Cardiac fibroblast (primary cell): ENCODE measurements around the gene PLXDC2.
"Not testable (repeated sequence)": the region's sequence is repeated elsewhere in the genome, so short reads cannot be mapped to it uniquely, and the experiment has no call there.

Experiments used
- DNase-seq, 2 donors: peaks; one replicate each; pipeline versions ENCODE4 v3.0.0 to v3.0.0-alpha.2; 2010; ENCODE audit warnings: low read depth in 2 of 2
- H3K4me3 ChIP-seq, 2 donors: replicated peaks in 1 of 2; 1 replicate in 1 of 2; 2 replicates in 1 of 2; pipeline ENCODE4 v1.5.1; 2011; ENCODE audit warnings: low read depth in 2 of 2, low read length in 2 of 2, mild to moderate bottlenecking in 2 of 2, moderate library complexity in 1 of 2
- TF ChIP-seq, protein P1 (sequence below): IDR thresholded peaks from one replicate; pipeline ENCODE4 v1.5.1; 2011; ENCODE audit warnings: low read depth, mild to moderate bottlenecking, low read length, inconsistent platforms

The PLXDC2 gene

DNA sequence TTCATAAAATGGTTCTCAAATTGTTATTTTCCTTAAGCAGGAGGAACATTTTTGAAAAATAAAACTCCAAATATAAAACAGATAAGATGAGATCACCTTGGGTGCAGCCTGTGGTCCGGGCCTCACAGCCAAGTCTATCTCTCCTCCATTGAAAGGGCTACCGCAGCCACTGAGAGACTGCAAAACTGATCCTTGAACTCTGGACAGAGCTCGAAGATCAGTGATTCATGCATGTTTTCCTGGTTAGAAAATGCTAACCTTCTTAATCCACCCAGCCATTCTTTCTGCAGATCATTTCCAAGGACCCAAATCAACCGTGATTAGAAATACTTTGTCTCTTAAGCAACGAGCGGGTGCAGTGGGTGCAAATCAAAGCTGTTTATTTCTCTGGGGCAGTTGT, 378.8 kb downstream of the PLXDC2 start:
- TF ChIP-seq, protein P1, sequence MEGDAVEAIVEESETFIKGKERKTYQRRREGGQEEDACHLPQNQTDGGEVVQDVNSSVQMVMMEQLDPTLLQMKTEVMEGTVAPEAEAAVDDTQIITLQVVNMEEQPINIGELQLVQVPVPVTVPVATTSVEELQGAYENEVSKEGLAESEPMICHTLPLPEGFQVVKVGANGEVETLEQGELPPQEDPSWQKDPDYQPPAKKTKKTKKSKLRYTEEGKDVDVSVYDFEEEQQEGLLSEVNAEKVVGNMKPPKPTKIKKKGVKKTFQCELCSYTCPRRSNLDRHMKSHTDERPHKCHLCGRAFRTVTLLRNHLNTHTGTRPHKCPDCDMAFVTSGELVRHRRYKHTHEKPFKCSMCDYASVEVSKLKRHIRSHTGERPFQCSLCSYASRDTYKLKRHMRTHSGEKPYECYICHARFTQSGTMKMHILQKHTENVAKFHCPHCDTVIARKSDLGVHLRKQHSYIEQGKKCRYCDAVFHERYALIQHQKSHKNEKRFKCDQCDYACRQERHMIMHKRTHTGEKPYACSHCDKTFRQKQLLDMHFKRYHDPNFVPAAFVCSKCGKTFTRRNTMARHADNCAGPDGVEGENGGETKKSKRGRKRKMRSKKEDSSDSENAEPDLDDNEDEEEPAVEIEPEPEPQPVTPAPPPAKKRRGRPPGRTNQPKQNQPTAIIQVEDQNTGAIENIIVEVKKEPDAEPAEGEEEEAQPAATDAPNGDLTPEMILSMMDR = no peak
- H3K4me3 ChIP-seq = no peak overlapping the region
- no peak for DNase-seq

DNA sequence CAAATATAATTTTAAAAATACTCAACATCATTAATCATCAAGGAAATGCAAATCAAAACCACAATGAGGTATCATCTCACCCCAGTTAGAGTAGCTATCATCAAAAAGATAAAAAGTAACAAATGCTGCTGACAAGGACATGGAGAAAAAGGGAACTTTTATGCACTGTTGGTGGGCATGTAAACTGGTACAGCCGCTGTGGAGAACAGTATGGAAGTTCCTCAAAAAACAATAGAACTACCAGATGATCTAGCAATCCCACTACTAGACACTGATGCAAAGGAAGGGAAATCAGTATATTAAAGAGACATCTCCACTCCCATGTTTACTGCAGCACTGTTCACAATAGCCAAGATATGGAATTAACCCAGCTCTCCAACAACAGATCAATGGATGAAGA, 384.5 kb downstream of the PLXDC2 start:
- no peak for DNase-seq
- TF ChIP-seq, protein P1 = no peak

DNA sequence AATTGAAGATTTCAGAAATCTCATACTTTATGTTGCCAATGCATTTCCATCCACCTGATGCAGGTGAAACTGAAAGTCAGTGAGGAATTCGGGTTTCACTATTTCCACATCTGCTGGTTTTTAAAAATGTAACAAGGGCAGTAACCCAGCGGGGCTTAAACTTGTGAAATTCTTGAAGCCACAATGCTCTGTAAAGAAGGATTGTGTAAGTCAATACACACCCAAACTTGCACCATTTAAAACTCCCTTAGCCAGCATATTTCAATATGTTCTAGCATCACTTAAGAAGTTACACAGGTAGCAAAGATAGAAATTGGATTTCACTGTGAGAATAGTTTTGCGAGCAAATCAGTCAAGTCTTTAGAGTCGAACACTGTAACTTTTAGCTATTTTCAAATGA, 386.1 kb downstream of the PLXDC2 start:
- TF ChIP-seq, protein P1 = no peak
- H3K4me3 ChIP-seq = no peak overlapping the region
- DNase-seq = no peak

More for the DNA sequence above, 384.5 kb downstream of the PLXDC2 start:
- no peak overlapping the region for H3K4me3 ChIP-seq

DNA sequence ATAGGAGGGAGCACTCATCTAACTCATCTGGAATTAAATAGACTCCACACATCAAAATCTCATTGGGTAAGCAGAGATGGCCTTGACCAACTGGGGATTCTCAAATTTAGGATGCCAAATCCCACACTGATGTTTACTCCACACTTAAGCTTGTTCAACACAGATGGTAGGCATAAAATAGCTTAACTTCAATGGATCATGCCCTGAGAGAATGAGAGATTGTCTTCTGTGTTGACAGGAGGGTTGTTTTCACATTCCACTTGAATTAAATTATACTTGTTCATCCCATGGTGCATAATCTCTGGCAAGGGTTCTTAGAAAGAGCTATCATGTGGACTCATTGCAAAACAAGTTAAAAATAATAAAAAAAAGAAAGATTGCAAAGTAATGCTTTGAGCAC, 391.4 kb downstream of the PLXDC2 start:
- no peak for DNase-seq

DNA sequence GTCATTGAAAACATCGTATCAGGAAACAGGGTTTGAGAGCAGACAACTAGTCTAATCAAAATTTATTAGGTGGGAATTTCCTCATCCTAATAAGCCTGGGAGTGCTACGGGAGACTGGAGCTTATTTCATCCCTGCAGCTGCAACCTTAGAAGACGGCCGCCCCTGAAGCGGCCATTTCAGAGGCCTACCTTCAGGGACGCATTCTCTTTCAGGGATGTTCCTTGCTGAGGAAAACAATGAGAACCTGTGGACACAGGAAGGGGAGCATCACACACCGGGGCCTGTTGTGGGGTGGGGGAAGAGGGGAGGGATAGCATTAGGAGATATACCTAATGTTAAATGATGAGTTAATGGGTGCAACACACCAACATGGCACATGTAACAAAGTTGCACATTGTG, 392.9 kb downstream of the PLXDC2 start:
- H3K4me3 ChIP-seq, DNase-seq: not testable (repeated sequence)

More for the DNA sequence above, 391.4 kb downstream of the PLXDC2 start:
- TF ChIP-seq, protein P1 = no peak
- no peak overlapping the region for H3K4me3 ChIP-seq

DNA sequence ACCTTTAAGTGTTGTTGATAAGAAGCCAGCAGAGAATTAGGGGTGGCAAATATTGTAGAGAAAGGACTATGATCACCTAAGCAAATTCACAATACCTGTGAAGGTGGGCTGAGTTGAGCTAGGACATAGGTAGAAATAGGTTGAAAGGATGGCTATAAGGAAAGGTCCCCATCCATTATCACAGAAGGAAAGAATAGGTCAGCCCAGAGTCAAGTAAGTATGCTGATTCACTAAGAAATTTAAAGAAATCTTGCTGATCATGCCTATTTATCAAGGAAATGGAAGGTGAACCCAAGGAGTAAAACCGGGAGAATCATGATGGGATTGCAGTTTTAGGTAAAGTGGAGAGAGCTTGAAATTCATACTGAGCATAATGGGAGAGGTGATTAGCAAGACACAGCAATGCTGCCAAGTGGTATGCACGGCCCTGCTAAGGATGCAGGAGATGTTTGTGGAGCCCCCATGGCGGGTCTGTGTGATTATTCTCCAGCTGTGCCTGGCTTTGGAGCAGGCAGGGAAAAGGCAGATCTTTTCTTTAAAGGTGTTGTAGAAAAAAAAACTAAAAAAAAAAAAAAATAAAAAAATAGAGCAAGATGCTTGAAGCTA, 399.4 kb downstream of the PLXDC2 start:
- no peak for DNase-seq
- no peak overlapping the region for H3K4me3 ChIP-seq
- TF ChIP-seq, protein P1 = no peak

DNA sequence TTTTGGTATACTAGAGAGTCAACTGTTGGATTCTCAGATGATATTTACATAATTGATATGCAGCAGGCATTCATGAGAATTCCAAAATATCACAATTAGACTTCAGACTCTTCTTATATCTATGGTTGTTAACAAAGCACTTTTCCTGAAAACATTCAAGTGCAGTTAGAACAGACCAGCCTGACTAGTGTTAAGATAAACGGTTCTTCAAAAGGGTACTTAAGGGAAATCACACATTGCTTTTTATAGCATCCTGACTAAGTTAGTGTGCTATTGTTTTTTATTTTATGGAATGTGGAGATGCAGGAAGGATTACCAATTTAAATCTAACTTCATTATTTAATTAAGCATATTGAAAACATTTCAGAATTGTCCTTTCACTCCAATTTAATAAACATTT, 405.1 kb downstream of the PLXDC2 start:
- no peak for DNase-seq
- TF ChIP-seq, protein P1 = no peak

More for the DNA sequence above, 405.1 kb downstream of the PLXDC2 start:
- H3K4me3 ChIP-seq = no peak overlapping the region
